Measurements from ENCODE around the gene SSBP4.
A peak's percentile ranks its signal among the peaks of the same experiment; 100 is the strongest.
"Not testable (repeated sequence)": the region's sequence is repeated elsewhere in the genome, so short reads cannot be mapped to it uniquely, and the experiment has no call there.

The SSBP4 gene

DNA sequence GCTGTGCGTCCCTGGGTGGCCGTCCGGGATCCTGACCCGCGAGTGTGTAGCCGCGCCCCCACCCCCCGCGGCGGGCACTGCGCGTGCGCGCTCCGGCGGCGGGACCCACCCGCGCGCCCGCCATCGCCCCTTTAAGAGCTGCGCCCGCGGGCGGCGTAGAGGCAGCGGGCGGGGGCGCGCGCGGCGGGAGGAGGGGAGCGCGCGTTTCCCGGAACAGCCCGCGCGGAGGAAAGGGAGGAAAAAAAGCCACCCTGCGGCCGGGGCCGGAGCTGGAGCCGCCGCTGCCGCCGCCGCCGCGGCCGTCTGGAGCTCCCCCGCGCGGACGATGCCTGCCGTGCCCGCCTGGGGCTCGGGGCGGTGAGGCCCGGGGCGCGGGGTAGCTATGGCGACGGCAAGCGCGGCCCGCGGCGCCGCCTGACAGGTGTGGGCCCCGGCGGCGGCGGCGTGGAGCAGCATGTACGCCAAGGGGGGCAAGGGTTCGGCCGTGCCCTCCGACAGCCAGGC lies at the start of gene SSBP4:
Gene SSBP4, plus strand, starts transcription at position 204 of the 504 bp plus-strand sequence. Its CDS starts 251 bp downstream, at position 455.
- DNase-seq (ENCODE audit: low read depth) = peak; percentile 51

DNA sequence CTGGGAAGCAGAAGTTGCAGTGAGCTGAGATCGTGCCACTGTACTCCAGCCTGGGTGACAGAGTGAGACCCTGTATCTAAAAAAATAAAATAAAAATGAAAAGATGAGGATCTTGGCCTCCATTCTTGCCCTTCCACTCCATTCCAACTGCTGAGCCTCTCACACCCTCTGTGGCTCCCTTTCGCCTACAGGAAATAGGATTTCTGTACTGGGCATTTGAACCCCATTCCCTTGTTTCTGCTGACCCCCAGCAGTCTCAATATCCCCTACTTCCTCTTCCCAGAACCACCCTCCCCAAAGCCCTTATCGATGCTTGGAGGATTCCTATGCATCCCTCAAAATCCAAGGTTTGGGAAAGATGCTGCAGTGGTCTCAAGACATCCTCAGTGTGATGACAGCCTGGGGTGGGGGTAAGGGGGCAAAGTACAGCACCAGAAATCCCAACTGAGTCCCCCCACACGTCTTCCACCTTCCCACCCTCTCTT lies 45.7 kb upstream of the SSBP4 start:
- no peak for DNase-seq (ENCODE audit: low read depth)

DNA sequence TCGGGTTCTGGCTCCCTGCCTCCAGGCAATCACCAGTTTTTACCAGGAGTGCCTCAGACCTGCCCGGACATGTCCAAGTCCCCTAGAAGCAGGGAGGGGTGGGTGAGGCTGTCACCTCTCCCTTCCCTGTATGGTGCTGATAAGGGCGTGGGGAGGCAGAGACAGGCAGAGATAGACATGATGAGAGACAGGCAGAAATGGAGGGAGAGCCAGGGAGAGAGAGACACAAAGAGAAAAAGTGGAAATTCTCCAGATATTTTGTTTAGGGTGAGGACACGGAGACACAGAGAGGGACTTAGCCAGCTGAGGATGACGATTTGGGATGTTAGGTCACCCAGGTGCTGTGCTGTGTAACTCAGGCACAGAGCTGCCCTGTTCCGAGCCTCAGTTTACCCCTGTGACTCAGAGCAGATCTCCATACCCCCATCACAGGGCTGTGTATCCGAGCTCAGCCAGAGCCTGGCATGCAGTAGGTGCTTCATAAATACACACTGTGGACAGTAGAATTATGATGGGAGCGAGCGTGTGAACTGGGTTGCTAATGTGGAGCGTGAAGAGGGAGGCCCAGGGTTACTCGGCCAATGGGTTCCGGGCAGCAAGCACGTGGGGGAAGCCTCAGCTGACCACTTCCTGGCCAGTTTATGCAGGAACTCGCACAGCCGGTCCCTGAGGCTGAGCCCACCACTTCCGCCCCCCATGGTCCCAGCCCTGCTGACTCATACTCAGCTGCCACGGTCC lies 45.1 kb upstream of the SSBP4 start:
- peak; percentile 64 for DNase-seq (ENCODE audit: low read depth)

DNA sequence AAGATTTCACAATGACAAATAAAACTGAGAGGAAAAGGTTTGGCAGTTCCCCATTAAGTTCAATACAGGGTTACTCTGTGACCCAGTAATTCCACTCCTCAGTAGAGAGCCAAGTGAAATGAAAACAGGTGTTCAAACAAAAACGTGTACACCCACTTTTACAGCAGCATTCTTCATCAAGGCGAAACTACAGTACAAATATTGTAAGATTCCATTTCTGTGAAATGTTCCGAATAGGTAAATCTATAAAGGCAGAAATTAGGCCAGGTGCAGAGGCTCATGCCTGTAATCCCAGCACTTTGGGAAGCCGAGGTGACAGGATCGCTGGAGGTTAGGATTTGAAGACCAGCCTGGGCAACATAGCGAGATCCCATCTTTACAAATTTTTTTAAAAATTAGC lies 42.2 kb upstream of the SSBP4 start:
- no peak for DNase-seq (ENCODE audit: low read depth)

DNA sequence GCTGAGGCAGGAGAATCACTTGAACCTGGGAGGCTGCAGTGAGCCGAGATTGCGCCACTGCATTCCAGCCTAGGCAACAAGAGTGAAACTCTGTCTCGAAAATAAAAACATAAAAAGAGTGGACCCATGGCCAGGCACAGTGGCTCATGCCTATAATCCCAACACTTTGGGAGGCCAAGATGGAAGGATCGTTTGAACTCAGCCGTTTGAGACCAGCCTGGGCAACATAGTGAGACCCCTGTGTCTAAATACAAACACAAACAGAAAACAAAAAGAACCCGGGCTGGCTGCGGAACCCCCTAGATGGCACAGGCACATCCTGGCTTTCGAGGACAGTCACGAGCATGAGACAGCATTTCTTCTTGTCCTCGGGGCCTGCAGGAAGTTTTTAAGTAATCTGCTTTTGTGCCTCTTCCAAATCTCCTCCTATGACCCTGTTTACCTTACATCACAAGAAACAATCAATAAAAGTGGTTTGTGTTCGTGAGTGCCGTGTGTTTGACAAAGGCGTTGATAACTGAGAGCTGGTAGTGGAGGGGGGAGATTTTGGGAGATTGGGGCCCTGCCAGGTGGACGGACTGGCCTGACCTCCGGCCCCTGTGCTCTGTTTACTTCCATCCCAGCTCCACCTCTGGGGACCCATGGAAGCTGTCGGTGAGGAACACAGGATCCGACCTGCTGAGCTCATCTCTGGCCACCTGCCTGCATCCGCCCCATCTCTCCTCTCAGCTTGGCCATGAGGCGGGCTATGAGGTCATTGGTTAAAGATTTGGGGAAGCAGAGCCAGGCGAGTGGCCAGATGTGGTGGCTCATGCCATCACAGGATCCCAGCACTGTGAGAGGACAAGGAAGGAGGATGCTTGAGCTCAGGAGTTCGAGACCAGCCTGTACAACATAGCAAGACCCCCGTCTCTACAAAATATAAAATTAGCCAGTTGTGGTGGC lies 39.1 kb upstream of the SSBP4 start:
- no peak for DNase-seq (ENCODE audit: low read depth)

DNA sequence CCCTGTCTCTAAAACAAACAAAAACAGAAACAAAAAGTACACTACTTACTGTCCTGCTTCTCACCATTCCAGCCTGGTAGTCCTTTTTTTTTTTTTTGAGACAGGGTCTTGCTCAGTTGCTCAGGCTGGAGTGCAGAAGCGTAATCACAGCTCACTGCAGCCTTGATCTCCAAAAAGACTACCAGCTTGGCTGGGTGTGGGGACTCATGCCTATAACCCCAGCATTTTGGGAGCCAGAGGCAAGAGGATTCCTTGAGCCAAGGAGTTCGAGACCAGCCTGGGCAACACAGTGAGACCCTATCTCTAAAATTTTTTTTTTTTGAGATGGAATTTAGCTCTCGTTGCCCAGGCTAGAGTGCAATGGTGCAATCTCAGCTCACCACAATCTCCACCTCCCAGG lies 38.4 kb upstream of the SSBP4 start:
- DNase-seq (ENCODE audit: low read depth) = no peak

DNA sequence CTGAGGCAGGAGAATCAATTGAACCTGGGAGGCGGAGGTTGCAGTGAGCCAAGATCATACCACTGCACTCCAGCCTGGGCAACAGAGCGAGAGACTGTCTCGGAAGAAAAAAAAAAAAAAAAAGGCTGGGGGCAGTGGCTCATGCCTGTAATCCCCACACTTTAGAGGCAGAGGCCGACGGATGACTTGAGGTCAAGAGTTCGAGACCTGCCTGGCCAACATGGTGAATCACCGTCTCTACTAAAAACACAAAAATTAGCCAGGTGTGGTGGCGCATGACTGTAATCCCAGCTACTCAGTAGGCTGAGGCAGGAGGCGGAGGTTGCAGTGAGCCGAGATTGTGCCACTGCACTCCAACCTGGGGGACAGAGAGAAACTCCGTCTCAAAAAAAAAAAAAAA lies 35.6 kb upstream of the SSBP4 start:
- DNase-seq (ENCODE audit: low read depth) = not testable (repeated sequence)

DNA sequence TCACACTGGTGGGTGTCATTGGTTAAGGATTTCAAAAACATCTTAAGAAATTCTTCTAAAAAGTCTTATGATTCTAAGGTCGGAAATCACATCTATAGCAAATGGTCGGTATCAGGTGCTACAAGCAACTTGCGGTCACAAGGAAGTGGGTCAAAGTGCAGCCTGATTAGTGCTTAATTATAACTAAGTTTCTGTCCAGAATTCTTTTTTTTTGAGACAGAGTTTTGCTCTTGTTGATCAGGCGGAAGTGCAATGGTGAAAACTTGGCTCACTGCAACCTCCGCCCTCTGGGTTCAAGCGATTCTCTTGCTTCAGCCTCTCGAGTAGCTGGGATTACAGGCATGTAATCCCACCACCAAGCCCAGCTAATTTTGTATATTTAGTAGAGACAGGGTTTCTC lies 34.4 kb upstream of the SSBP4 start:
- no peak for DNase-seq (ENCODE audit: low read depth)

DNA sequence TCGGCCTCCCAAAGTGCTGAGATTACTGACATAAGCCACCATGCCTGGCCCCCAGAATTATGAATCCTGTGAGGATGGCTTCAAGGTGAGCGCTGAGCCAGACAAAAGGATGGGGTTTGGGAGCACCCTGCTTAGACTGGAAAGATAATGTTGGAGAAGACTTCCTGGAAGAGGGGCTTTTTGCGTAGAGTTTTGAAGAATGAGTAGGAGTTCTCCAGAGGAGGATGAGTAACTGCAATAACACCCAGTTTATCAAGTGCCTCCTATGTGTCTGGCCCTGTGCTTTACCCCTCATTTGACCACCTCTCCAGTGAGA lies 33.9 kb upstream of the SSBP4 start:
- DNase-seq (ENCODE audit: low read depth) = no peak

DNA sequence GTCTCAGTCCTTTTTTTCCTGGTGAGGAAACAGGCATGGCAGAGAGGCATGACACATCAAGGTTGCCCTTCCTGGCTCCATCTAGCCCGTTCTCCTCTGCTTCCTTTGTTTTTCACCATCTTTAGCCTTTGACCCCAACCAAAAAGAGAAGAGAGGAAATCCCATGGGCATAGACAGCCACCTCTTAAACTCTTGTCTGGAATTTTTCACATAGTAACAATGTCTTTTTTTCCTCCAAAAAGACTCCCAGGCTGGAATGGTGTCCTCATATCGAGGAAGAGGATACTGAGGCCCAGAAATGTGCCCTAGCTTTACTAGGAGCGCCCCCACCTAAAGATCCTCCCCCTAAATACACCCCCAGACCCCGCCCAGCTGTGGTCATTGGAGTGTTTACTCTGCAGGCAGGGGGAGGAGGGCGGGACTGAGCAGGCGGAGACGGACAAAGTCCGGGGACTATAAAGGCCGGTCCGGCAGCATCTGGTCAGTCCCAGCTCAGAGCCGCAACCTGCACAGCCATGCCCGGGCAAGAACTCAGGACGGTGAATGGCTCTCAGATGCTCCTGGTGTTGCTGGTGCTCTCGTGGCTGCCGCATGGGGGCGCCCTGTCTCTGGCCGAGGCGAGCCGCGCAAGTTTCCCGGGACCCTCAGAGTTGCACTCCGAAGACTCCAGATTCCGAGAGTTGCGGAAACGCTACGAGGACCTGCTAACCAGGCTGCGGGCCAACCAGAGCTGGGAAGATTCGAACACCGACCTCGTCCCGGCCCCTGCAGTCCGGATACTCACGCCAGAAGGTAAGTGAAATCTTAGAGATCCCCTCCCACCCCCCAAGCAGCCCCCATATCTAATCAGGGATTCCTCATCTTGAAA lies 33.3 kb upstream of the SSBP4 start, which contains the start of gene GDF15:
Gene GDF15, plus strand, starts transcription at position 484 of the 868 bp plus-strand sequence. Its CDS starts 32 bp downstream, at position 516.
- DNase-seq (ENCODE audit: low read depth) = no peak

DNA sequence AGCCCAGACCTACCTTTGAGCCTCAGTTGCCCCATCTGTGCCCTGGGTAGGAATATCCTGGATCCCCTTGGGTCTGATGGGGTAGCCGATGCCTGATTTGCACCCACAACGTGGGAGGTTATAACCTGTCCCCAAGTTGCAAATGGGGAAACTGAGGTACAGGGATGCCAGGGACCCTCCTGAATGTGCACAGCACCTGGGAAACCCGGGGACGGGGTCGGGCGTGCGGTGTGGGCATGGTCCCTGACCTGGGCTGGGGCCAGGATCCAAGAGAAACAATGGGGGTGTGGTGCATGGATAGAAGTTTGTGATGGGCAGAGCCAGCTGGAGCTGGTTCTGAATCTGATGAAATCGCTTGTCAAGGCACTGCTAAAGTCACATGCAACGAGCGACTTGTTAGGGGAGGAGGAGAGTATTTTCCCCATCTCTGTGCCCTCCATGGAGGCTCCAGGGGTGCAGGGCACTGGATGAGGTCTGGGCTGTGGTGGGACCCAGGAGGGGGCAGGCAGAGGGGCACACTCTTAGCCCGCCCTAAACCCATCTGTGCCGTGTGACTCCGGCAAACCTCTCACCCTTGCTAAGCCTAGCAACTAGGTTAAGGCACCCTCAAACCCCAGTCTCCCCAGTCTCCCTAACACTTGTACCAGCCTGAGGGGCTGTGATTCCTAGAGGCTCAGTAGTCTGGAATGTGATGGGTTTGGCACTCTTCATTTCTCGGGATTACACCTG lies 32.5 kb upstream of the SSBP4 start:
- DNase-seq (ENCODE audit: low read depth) = no peak

DNA sequence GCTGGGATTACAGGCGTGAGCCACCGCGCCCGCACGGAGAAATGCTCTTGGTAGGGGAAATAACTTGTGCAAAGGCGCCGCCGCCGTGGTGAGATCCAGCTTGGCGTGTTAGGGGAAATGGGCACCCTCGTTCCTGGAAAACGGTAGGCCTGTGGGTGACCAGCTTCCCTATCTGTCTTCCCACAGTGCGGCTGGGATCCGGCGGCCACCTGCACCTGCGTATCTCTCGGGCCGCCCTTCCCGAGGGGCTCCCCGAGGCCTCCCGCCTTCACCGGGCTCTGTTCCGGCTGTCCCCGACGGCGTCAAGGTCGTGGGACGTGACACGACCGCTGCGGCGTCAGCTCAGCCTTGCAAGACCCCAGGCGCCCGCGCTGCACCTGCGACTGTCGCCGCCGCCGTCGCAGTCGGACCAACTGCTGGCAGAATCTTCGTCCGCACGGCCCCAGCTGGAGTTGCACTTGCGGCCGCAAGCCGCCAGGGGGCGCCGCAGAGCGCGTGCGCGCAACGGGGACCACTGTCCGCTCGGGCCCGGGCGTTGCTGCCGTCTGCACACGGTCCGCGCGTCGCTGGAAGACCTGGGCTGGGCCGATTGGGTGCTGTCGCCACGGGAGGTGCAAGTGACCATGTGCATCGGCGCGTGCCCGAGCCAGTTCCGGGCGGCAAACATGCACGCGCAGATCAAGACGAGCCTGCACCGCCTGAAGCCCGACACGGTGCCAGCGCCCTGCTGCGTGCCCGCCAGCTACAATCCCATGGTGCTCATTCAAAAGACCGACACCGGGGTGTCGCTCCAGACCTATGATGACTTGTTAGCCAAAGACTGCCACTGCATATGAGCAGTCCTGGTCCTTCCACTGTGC lies 30.9 kb upstream of the SSBP4 start:
- peak; percentile 72 for DNase-seq (ENCODE audit: low read depth)

DNA sequence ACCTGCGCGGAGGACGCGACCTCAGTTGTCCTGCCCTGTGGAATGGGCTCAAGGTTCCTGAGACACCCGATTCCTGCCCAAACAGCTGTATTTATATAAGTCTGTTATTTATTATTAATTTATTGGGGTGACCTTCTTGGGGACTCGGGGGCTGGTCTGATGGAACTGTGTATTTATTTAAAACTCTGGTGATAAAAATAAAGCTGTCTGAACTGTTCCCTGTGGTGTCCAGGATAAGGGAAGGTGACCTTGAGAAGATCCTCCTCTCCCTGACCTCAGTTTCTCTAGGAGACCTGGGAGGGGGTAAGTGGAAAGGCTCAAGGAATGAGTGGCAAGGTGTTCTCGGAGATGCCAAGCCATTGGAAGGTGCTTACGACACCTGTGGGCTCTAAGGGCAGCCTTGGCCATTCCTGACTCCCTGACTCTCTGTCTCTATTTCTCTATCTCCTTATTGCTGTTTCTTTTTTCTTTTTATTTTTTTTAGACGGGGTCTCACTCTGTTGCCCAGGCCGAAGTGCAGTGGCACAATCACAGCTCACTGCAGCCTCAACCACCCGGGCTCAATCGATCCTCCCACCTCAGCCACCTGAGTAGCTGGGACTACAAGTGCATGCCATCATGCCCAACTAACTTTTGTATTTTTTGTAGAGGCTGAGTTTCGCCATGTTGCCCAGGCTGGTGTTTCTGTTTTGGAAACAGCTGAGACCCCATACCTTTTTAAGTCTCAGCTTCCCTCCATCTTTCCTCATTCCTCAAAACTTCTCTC lies 30.1 kb upstream of the SSBP4 start:
- no peak for DNase-seq (ENCODE audit: low read depth)

DNA sequence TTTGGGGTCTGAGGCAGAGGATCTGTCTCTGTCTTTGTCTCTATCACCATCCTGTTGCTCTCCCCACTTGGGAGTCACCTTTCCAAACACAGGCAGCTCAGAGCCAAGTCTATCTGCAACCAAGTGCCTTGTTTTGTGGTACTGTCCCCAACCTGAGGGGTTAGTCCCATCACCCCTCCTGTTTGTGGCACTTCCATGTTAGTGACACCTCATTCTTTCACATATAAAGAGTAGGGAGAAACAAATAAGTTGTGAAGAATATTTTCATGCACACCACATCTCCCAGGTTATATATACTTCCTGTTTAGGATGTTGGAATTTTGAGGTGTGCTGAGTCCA lies 29.5 kb upstream of the SSBP4 start:
- no peak for DNase-seq (ENCODE audit: low read depth)

DNA sequence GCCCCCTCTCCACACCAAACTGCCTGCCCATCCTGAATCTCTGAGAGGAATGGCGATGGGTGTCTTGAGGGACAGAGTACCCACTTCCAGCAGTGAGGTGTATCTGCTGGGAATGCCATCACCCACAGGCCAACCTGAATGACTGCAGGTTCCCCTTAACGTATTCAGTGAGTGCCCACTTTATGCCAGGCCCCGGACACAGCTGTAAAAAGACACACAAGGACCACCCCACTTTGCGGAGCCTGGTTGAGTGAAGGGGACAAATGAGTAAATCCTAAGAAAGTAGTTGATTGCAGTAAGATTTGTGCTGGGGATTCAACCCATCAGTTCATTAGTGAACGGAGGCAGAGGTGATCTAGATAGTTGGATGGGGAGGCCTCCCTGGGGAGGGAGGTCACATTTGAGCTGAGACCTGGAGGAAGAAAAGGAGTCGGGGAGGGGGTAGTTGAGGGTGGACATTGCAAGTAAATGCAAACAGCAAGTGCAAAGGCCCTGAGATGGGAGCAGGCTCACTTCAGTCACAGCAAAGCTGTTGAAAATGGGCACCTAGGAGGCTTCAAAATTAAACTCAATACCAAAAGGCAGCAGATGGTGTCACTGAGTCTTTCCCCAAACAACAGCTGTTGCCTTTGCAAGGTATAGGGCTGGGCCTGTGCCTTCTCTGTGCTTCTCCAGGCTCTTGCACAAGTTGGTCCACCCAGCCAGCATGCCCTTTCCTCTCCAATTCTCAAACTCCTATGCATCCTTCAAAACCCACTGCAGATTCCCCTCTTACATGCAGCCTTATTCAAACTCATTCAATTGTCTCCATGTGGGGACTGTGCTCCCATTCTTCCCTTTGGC lies 28.9 kb upstream of the SSBP4 start:
- DNase-seq (ENCODE audit: low read depth) = no peak

DNA sequence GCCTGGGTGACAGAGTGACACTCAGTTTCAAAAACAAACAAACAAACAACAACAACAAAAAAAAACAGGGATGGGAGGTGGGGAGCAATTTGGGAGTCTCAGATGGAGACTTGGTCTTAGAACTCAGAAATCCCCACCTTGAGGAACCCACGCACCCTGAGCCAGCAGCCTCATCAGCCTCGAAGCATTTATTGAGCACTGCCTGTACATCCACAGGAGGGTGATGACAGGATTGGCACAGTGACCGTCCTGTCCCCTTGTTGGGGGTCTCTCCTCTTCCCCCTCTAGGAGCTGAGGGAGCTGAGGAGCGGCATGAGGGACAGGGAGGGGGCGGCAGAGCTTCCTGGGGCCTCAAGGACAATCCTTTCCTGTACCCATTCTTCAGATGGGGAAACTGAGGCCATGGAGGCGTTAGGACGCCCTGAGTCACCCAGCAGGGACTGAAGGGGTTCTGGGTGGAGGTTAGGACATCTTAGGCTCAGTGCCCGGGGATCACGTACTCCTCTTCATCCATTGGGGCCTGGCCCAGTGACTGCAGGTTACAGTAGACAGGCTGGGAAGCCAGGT lies 27.6 kb upstream of the SSBP4 start:
- DNase-seq (ENCODE audit: low read depth) = no peak

DNA sequence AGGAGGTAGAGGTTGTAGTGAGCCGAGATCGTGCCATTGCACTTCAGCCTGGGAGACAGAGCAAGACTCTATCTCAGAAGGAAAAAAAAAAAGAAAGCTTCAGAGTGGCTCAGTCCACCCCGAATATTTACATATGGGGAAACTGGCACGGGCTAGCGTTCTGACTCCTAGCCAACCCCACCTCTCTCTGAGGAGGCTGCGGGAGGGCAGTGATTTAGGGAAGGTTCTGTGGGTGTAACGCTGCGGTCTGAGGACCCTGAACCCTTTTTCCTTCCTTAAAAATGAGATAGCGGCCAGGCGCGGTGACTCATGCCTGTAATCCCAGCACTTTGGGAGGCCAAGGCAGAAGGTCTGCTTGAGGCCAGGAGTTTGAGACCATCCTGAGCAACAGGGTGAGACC lies 26.8 kb upstream of the SSBP4 start:
- no peak for DNase-seq (ENCODE audit: low read depth)

DNA sequence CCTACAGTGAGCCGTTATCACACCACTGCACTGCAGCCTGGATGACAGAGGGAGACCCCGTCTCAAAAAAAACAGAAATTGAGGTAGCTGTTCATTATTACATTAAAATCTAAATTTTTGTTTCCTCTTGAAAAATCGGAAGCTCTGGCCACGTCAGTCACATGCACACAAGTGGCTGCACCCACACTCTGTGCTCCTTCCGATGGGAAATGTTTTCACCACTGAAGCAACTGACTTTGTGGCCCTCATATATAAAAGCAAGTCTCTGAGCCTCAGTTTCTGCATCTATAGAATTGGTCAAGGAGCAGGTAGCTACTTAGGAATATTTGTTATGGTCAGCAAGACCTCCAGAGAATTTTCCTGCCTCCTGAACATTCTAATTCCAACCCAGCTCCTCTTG lies 26.3 kb upstream of the SSBP4 start:
- DNase-seq (ENCODE audit: low read depth) = no peak

Data from stimulated activated CD8-positive, alpha-beta memory T cell treated with anti-CD3 and anti-CD28 coated beads, Interleukin-4, amount 100 ng/mL, for 24 hours (primary cell).